ENCODE data around the gene IRGQ. TPM values are rescaled to one million over a fixed set of nuclear protein-coding genes. Genes with fewer than 3 reads are reported as not detected.

Gene IRGQ
- total and polyA plus RNA-seq, 2 donors (not counting 3 experiments of a cell fraction or from before 2014, with no cell fraction given), result 15.8 to 33.2 TPM

DNA sequence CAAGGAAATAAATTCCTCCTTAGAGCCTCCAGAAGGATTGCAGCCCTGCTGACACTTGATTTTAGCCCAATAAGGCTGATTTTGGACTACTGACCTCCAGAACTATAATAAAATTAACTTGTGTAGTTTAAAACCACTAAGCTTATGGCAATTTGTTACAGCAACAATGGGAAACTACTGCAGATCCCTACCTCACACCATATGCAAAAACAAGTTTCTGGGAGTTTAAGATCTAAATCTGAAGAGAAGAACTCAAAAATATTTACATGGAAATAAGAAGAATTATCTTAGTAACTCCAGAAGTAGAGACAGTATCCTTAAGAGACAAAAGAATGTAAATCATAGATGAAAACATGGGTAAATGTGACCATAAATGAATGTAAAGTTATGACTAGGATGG, 57.0 kb downstream of the IRGQ start:
- H3K9ac ChIP-seq (replicated peaks; ENCODE audit: extremely low read depth, insufficient read depth, low read length), result no peak overlapping the region
- intact Hi-C loops (cut with micrococcal nuclease), result no loop called here
- FAIRE-seq, result no peak

More for the DNA sequence above, 57.0 kb downstream of the IRGQ start:
- Histone ChIP-seq H3K4me2 (ENCODE audit: insufficient read depth, low read length) (no peak overlapping the region), H2AFZ (ENCODE audit: low read depth, low read length) (no peak overlapping the region), H4K20me1 (replicated peaks; ENCODE audit: control insufficient read depth, extremely low read depth, insufficient read depth, low read length) (no peaks in the 10 kb centered on the region), H3K27me3 (ENCODE audit: control insufficient read depth in 2 of 2, insufficient read depth in 2 of 2, low read length in 2 of 2) (no peaks in the 10 kb centered on the region), H3K9me1 (replicated peaks; ENCODE audit: control insufficient read depth, extremely low read depth, insufficient read depth, low read length) (no peaks in the 10 kb centered on the region), H3K4me1 (ENCODE audit: control insufficient read depth, extremely low read depth, insufficient read depth, low read length) (peaks cover 5% of the 10 kb centered on the region), H3K36me3 (ENCODE audit: control insufficient read depth in 2 of 2, extremely low read depth in 1 of 2, insufficient read depth in 2 of 2, low read length in 2 of 2) (peaks cover 5 to 20% of the 10 kb centered on the region in 2 experiments), H3K79me2 (ENCODE audit: control insufficient read depth, insufficient read depth, low read length) (no peaks in the 10 kb centered on the region), H3K27ac (ENCODE audit: insufficient read depth, low read depth, low read length) (no peak overlapping the region), H3K4me3 (replicated peaks in 1 of 3; ENCODE audit: insufficient read depth in 1 of 3, low read depth in 1 of 3, low read length in 3 of 3) (no peak overlapping the region), H3K9me3 (replicated peaks; ENCODE audit: control insufficient read depth, insufficient read depth, low read length) (no peaks in the 10 kb centered on the region)
- TF ChIP-seq POLR2A (IDR thresholded peaks at IDR 0.05; ENCODE audit: low read depth, low read length) (no peak), EZH2 (IDR thresholded peaks at IDR 0.05; ENCODE audit: borderline replicate concordance, low read depth, low read length, severe bottlenecking) (no peak), GATA2 (IDR thresholded peaks at IDR 0.05; ENCODE audit: insufficient read depth, insufficient read length, low read depth, low read length) (no peak)
- TF ChIP-seq, protein P1, sequence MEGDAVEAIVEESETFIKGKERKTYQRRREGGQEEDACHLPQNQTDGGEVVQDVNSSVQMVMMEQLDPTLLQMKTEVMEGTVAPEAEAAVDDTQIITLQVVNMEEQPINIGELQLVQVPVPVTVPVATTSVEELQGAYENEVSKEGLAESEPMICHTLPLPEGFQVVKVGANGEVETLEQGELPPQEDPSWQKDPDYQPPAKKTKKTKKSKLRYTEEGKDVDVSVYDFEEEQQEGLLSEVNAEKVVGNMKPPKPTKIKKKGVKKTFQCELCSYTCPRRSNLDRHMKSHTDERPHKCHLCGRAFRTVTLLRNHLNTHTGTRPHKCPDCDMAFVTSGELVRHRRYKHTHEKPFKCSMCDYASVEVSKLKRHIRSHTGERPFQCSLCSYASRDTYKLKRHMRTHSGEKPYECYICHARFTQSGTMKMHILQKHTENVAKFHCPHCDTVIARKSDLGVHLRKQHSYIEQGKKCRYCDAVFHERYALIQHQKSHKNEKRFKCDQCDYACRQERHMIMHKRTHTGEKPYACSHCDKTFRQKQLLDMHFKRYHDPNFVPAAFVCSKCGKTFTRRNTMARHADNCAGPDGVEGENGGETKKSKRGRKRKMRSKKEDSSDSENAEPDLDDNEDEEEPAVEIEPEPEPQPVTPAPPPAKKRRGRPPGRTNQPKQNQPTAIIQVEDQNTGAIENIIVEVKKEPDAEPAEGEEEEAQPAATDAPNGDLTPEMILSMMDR (IDR thresholded peaks at IDR 0.05; ENCODE audit: extremely low read depth in 1 of 2, insufficient read depth in 1 of 2, low read depth in 1 of 2, low read length in 2 of 2), result no peak
- TF ChIP-seq, protein P2, sequence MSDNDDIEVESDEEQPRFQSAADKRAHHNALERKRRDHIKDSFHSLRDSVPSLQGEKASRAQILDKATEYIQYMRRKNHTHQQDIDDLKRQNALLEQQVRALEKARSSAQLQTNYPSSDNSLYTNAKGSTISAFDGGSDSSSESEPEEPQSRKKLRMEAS (IDR thresholded peaks at IDR 0.05; ENCODE audit: insufficient read depth, insufficient read length), result no peak
- dilution Hi-C loops (cut with MboI; ENCODE audit: extremely low pct_ligation_motif_present, low sequenced_read_pairs), result no loop called here
- ChIA-PET POLR2A (no interaction called here), CTCF (no interaction called here)
- no peak for DNase-seq (ENCODE audit: low read depth, low spot score)
- BruUV-seq (replicated peaks), result no TSS peak
